NCI-H1417 treated with DMSO at 0.1 percent for 48 hours (cell line): Measurements from ENCODE around the gene IGSF21.

ENCODE experiments used
- DNase-seq: peaks from one replicate; lab custom pipeline; 2025; lab: John Stamatoyannopoulos, UW

IGSF21 gene

DNA sequence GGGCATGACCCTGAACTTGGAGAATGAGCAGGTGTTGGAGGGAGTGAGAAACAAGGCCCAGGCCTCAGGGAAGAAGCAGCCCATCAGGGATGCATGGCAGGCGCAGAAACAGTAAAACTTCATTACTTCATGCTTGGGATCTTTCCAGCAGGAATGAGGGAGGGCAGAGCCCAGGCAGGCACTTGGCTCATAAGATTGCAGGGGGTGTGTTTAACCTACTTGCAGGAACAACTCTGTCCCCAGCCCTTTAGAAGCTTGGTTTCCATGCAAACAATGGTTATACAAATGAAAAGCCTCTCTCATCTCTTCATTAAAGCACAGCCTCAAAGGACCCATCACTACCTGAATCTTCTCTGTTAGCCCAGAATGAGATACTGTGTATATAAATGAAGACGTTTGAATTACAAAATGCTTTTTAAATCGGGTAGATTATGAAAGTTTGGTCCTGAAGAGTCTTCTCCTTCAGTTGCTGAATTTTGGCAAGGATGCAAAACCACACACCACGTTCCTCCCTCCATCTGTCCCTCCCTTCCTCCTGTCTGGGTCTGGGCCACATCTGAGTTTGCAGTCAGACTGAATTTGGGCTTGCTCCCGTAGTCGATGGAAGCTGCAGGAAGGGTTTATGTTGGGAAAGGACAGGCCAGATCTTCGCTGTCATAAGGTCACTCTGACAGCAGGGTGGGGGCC is 218.8 kb downstream of the IGSF21 start:
- DNase-seq = no peak

GRCh38 chr1:18327650-18328049 is 220.1 kb downstream of the IGSF21 start:
- DNase-seq = no peak

GRCh38 chr1:18328803-18329202 is 221.2 kb downstream of the IGSF21 start:
- DNase-seq = no peak

- DNase-seq = no peak
Measured at GRCh38 chr1:18329469-18330253, 222.1 kb downstream of the IGSF21 start.

DNA sequence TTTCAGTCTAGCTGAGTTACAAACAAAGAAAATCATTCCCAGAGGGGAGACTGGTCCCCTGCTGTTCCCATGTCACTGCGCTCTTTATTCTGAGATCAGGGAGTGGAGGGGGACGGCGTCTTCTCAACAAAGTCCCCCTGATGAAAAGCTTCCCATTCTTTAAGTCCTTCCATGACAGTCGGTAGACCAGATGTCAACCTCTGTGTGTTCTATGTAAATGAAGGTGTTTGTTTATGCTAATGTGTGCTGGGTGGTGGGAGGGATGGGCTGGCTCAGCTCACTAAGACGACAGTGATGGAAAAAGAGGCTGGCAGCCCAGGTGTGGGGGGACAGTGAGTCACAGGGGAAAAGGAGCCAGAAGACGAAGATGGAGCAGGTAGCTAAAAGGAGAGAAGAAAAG is 225.0 kb downstream of the IGSF21 start:
- DNase-seq = no peak

DNA sequence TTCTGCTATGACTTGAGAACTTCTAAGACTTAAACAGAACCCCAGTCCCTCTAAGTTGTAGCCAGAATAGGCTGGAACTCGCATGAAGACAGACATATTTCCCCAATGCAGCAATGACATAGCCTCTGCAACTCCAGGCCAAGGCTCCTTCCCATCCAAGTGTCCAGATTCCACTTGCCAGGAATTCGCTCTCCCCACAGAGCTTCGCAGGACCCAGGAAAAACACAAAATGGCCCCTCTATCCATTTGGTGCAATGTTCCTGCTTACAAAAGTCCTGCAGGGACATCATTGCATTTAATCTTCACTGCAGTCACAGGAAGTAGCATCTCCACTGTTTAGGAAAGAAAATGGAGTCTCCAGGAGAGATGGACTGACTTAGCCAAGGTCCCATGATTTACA is 225.6 kb downstream of the IGSF21 start:
- no peak for DNase-seq

DNA sequence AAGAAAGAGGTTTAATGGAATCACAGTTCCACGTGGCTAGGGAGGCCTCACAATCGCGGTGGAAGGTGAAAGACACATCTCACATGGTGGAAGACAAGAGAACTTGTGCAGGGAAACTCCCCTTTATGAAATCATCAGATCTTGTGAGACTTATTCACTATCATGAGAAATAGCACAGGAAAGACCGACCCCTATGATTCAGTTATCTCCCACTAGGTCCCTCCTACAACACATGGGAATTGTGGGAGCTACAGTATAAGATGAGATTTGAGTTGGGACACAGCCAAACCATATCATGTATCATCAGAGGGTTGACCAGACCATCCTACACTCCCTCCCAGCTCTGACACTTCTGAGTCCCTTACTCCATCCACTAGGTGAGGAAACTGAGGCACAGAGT is 229.2 kb downstream of the IGSF21 start:
- DNase-seq = no peak

GRCh38 chr1:18337757-18338156 is 230.2 kb downstream of the IGSF21 start:
- no peak for DNase-seq

GRCh38 chr1:18339161-18339560 is 231.6 kb downstream of the IGSF21 start:
- DNase-seq = no peak

DNA sequence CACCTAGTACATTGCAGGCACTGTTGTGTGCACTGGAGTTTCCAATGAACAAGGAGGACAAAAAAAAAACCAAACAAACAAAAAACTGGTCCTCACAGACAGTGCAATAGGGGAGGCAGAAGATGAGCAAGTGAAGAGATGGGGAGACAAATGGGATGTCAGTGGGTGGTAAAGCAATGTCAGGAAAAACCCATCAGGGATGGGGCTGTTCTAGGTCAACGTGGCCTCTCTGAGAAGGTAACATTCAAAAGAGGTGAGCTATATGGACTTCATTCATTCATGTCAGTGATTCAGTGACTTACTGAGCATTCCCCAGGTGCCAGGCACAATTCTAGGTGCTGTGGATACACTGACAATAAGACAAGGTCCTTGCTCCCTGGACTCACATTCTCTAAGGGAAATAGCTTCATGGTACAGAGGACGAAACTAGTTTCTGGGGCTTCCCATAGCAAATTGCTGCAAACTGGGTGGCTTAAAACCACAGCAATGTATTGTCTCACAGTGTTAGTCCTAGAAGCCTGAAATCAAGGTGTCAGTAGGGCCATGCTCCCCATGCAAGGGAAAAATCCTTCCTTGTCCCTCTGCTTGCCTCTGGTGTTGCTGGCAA is 232.7 kb downstream of the IGSF21 start:
- DNase-seq = no peak

DNA sequence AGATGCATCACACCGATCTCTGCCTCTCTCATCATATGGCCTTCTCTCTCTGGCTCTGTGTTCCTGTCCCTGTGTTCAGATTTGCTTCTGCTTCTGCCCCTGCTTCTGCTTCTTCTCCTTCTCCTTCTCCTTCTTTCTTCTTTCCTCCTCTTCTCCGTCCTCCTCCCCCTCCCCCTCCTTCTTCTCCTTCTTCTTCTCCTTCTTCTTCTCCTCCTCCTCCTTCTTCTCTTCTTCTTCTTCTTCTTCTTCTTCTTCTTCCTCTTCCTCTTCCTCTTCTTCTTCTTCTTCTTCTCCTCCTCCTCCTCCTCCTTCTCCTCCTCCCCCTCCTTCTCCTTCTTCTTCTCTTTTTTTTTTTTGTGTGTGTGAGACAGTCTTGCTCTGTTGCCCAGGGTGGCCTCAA is 233.2 kb downstream of the IGSF21 start:
- DNase-seq = no peak

DNA sequence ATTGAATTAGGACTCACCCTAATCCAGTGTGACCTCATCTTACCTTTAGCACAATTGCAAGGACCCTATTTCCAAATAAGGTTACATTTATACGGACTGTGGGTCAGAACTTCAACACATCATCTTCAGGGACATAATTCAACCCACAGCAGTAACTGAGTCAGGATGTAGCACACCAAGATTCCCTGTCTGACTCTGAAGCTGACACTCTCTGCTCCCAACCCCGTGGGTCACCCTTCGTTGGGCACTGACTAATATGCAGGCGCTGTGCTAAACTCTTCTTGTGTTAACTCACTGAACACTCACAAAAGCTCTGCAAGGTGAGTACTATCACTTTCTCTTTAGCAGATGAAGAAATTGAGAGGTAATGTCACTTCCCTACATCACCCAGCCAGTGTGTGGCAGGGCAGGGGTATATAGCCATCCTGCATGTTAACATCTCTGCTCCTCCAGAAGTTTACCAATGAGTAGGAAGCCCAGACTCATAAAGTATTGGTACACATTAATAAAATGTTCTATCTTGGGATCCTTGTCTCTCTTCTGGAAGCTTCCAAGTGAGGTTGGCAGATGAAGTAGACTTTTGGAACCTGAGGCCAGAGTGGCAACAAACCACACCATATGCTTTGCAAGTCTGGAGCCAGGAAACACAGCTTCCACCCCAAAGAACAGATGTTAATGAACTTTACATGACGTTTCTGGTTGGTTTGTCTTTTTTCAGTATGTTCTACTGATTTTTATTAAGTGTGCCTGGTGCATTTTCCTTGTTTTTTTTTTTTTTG is 233.9 kb downstream of the IGSF21 start:
- no peak for DNase-seq

- DNase-seq = no peak
Measured at GRCh38 chr1:18342744-18343143, 235.1 kb downstream of the IGSF21 start.

DNA sequence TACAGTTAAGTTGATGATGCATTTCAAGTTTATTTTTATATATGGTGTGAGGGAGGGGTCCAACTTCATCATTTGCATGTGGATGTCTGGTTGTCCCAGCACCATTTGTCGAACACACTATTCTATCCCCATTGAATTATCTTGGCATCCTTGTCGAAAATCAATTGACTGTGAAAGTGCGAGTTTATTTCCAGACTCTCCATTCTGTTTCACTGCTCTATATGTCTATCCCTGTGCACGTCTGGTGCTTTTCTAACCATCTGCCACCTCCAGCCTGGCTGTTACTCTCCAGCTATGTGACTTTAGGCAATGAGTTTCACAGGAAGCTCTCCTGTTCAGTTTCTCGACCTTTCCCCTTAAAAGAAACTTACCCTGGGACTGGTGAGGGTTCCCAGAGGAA is 236.0 kb downstream of the IGSF21 start:
- DNase-seq = no peak

GRCh38 chr1:18344755-18345154 is 237.2 kb downstream of the IGSF21 start:
- no peak for DNase-seq

DNA sequence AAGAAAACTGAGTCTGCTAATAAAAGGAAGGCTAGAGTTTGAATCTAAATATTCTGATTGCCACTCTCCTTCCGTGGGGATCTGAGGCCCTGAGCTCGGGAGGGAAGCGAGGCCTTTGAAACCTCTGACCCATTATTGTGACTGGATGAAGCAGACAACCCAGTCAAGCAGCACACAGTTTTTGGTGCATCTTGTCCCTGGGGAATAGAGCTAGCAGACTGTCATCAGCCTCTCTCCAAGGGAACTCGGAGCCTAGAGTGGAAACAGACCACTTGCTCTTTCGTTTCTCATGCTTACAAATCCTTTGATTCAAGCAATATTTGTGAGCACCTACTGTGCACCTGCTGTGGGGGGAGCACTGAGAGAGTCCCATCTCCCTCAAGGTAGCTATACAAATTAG is 240.0 kb downstream of the IGSF21 start:
- DNase-seq = no peak

- DNase-seq = no peak
Measured at GRCh38 chr1:18348354-18348753, 240.8 kb downstream of the IGSF21 start.

DNA sequence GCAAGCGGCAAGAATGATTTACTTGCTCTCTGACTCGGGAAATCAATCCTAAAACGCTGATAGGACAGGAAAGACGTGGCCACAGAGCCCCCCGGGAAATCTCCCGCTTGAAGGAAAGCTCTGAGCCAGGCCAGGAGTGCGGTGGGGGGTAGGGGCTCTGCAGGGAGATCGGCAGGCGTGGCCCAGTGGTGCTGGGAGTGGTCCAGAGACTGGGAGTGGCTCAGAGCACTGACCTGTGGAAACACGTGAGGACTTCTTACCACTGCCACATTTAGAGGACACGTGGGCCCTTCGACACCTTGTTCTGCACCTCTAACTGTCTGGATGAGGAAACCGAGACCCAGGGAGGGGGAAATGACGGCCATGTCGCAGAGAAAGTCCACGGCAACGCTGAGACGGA is 243.1 kb downstream of the IGSF21 start:
- no peak for DNase-seq

DNA sequence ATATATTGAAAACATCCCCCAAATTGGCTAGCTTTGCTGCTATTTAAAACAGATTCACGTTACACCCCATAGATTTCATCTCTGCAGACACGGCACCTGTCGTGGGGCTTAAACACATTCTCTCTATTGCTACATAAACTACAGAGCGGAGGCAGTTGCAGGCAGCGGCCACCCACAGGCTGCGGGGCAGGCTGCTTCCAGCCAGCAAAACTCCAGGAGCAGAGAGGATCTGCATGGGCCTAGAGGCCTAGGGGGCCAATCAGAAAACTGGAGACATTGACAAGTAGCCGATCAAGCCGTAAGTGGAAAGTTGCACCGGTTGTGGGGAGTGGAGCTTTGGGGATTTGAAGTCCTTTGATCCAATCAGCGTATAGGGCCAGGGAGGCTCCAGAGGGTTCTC is 244.1 kb downstream of the IGSF21 start:
- no peak for DNase-seq

- no peak for DNase-seq
Measured at GRCh38 chr1:18352636-18353265, 245.2 kb downstream of the IGSF21 start.

DNA sequence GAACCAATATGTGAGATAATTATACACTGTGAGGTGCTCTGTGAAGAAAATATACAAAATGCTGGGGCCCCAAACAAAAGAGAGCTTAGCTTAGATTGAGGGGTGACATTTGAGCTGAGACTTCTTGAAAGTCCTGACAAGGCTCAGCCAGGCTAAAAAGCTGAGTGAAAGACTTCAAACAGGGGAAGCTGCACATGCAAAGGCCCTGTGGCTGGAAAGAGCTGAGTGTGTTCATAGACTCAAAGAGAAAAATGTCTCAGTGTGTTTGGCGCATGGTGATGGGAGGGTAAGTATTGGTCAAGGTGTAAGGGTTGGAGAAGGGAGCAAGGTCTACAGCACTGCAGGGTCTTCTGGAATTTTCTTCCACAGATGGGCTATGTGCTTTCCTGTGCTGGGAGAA is 245.9 kb downstream of the IGSF21 start:
- no peak for DNase-seq

- DNase-seq = no peak
Measured at GRCh38 chr1:18353992-18354391, 246.4 kb downstream of the IGSF21 start.
